Renal pelvis (tissue), 4 donors: Measurements from ENCODE around the gene CPM. TPM values are rescaled to one million over a fixed set of nuclear protein-coding genes. Genes with fewer than 3 reads are reported as not detected.
"Not testable (repeated sequence)": the region's sequence is repeated elsewhere in the genome, so short reads cannot be mapped to it uniquely, and the experiment has no call there.

Experiments
- DNase-seq: peaks from one replicate; pipeline ENCODE4 v3.0.0-alpha.2; 2013
- polyA plus RNA-seq, 3 donors: library from polyadenylated mRNA; unstranded; fragments of 120-200 nt; gene quantifications; one replicate each; pipeline ENCODE4 v1.2.1, GENCODE V29; 2013; ENCODE audit not compliant: insufficient read length in 3 of 3

Gene CPM
- polyA plus RNA-seq, 3 donors = 20.4 to 37.5 (median 28.5) TPM

DNA sequence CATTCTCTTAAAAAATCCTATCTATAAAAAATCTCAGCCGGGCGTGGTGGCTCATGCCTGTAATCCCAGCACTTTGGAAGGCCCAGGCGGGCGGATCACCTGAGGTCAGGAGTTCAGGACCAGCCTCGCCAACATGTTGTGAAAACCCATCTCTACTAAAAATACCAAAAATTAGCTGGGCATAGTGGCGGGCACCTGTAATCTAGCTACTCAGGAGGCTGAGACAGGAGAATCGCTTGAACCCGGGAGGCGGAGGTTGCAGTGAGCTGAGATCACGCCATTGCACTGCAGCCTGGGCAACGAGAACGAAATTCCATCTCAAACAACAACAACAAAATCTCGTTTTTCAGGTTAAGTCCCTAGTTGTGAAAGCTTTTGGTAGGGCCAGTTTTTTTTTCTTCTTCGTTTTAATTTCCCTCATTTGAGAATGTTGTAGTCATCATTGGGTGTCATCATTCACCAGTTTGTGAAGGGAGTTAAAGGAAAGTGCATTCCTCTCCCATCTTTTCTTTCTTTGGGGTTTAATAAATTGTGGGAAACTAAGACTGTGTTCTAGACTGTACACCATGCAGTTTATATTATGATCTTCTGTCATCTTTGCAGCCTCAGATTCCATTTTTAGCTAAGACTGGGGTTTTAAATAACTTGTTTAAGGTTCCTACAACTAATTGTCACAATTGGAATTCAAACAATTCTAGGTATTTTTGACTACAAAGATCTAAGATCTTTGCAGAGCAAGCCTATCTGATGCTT lies 101.0 kb downstream of the CPM start:
- DNase-seq = no peak

DNA sequence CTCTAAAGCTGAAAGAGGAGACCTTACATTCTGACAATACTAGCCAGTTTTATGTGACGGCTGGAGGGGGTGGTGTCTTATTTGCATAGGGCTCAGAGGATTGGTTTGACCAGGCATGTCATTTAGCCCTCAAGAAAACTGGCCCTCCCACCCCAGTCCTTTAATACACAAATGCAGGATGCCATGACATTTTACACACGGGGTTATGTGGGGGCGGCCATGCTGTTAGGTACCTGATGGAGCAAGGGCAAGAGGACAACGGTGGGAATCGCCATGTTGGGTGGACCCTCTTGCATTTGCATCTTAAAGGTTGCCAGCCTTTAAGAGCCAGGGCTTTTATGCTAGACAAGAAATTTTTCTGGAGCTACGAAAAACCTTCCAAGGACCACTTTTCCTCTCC lies 101.7 kb downstream of the CPM start:
- no peak for DNase-seq

DNA sequence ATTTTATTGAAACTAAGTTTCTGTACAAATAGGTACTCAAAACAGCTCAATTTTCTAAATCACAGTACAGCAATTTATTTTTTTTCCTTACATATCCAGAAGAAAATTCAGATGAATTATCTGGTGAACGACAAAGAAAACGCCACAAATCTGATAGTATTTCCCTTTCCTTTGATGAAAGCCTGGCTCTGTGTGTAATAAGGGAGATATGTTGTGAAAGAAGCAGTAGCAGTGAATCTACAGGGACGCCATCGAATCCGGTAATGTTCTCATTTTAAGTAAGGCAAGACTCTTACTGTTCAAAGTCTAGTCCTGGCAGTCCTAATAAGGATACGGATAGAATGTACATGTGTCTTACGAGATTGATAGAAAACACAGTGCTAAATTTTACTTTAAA lies 104.3 kb downstream of the CPM start:
- DNase-seq = no peak

DNA sequence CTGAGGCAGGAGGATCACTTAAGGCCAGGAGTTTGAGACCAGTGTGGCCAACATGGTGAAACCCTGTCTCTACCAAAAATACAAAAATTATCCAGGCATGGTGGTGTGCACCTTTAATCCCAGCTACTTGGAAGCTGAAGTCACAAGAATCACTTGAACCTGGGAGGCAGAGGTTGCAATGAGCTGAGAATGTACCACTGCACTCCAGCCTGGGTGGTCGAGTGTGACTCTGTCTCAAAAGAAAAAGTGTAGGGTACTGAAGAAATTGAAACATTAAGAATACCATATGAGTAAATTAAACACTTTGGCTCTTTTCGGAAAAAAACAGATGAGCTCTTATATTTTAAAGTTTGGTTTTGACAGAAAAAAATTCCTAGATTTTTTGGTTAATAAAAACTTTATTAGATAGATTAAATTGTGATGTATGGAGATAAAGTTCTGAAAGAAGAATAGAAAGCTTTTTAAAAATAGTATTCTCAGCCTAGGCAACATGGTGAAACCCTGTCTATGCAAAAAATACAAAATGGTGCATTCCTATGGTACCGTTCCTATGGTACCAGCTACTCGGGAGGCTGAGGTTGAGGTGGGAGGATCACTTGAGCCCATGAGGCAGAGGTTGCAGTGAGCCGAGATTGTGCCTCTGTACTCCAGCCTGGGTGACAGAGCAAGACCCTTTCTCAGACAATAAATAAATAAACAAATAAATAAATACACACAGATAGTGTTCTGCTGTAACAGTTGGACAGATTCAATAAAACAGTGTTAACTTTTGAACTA lies 104.9 kb downstream of the CPM start:
- no peak for DNase-seq

DNA sequence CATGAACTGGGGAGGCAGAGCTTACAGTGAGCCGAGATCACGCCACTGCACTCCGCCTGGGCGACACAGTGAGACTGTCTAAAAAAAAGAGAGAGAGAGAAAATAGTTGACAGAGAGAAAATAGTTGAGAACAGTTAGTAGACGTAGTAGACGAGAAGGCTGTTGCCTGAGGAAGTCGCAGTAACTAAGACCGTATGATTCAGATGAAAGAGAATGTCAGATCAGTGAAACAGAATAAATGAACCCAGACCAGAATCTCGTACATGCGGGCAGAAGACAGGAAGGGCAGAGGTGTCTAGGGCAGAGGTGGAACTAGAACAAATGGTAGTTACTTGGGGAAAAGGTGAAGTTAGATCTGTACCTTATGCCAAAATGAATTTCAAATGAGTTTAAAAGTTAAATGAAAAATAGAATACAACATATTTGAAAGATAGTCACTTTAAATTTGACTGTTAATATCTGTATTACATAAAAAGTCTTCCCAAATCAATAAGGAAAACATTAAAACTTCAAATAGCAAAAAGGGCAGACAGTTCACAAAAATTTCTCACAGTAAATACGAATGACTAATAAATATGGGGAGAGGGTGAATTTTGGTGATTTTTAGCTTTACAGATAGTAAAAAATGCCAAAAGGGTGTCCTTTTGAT lies 107.3 kb downstream of the CPM start:
- DNase-seq = no peak

DNA sequence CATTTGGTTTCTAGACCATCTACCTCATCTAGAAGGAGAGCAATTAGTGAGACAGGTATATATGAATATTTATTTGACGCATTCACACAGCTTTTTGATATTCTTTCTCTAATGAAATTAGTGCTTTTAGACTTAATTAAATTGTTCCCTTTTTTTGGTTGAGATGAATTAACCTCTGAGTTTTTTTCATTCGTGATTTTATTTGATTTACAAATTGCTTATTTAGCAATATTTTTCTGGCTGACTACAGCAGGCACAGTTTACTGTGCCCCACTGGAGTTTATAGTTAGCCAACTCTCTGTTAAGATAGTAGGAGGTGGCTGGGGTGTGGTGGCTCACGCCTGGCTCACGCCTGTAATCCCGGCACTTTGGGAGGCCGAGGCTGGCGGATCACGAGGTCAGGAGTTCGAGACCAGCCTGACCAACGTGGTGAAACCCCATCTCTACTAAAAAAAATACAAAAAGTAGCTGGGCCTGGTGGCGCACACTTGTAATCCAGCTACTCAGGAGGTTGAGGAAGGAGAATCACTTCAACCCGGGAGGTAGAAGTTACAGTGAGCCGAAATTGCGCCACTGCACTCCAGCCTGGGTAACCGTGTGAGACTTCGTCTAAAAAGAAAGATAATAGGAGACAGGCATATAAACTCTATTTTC lies 108.2 kb downstream of the CPM start:
- no peak for DNase-seq

DNA sequence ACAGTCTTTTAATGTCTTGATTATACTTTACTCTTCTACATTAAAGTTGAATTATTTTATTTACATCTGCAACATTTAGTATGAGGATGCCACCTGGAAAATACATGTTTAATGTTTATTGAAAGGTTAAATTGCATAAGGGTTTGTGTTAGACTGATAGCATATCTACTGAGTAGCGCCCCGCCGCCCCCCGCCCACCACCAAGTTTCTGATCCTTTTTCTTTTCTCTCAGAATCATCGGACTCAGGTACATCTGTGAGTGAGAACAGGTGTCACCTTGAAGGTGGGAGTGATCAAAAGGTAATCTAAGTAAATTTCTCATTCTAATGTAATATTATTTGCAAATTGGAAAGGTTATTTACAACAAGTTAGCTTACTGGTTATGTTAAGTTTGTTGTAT lies 108.8 kb downstream of the CPM start:
- DNase-seq = no peak

DNA sequence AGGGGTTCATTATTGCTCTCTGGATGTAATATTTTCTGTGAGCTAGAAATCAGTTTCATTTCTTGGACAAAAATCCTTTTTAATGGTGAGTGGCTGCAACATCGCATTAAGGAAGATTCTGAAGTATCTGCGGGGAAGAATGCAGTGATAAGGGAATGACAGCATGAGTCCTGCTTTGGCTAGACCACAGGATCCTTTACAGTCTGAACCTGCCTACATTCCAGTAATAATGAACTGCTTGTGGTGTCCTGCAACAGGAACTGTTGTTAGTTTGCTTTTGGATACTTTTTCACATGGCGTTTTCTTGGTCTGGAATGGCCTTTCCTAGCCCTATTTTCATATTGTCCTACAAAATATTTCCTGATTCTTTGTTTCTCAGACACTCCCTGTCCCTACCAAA lies 109.3 kb downstream of the CPM start:
- DNase-seq = no peak

DNA sequence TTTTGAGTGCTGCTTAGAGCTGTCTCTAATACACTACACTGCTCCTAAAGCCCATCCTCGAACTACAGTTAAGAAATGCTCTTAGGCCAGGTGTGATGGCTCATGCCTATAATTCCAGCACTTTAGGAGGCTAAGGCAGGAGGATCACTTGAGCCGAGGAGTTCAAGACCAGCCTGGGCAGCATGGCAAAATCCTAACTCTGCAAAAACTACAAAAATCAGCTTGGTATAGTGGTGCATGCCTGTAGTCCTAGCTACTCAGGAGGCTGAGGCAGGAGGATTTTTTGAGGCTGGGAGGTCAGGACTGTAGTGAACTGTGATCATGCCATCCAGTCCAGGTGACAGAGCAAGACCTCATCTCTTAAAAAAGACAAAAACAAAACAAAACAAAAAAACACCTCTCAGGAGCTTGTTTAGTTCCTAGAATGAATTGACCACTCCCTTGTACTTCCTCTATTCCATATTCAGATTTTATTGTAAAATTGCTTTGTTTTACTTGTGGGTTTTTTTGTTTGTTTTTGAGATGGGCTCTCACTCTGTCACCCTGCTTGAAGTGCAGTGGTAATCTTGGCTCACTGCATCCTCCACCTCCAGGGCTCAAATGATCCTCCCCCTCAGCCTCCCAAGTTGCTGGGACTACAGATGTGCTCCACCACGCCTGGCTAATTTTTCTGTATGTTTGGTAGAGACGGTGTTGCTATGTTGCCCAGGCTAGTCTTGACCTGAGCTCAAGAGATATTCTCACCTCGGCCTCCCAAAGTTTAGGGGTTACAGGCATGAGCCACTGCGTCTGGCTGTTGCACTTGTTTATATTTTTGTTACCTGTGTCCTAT lies 111.4 kb downstream of the CPM start:
- no peak for DNase-seq

DNA sequence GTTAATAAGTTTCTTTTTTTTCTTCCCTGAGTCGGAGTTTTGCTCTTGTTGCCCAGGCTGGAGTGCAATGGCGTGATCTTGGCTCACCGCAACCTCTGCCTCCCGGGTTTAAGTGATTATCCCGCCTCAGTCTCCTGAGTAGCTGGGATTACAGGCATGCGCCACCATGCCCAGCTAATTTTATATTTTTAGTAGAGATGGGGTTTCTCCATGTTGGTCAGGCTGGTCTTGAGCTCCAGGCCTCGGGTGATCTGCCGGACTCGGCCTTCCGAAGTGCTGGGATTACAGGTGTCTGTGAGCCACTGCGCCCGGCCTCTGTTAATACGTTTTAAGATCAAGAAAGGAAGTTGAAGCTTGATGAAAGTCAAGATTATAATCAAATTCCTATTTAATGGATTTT lies 113.5 kb downstream of the CPM start:
- DNase-seq = not testable (repeated sequence)

DNA sequence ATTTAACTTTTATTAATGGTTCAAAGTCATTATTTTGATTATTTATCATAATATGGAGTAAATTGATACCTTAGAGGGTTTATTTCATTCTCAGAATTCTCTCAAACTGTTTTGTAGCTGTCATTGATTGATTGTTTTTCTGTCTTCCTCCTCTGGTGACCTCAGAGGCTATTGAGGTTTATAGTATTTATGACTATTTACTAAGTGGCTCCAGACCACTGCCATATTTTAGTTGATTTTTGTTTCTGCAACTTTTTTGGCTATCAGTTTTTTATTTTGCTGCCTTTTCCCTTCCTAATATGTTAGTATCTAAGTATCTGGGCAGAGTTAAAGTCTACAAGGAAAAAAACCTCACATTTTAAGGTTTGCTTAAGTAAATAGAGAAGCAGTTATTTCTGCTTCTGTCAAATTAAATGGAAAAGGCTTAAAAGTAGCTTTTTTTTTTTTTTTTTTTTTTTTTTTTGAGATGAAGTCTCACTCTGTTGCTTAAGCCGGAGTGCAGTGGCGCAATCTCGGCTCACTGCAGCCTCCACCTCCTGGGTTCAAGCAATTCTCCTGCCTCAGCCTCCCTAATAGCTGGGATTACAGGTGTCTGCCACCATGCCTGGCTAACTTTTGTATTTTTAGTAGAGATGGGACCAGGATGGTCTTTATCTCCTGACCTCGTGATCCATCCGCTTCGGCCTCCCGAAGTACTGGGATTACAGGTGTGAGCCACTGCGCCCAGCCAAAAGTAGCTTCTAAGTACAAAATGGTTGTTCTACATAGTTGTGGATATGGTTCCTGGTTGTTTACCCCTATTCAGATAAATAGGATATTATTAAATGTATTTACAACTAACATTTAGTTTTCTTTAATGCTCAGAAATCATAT lies 116.8 kb downstream of the CPM start:
- no peak for DNase-seq

DNA sequence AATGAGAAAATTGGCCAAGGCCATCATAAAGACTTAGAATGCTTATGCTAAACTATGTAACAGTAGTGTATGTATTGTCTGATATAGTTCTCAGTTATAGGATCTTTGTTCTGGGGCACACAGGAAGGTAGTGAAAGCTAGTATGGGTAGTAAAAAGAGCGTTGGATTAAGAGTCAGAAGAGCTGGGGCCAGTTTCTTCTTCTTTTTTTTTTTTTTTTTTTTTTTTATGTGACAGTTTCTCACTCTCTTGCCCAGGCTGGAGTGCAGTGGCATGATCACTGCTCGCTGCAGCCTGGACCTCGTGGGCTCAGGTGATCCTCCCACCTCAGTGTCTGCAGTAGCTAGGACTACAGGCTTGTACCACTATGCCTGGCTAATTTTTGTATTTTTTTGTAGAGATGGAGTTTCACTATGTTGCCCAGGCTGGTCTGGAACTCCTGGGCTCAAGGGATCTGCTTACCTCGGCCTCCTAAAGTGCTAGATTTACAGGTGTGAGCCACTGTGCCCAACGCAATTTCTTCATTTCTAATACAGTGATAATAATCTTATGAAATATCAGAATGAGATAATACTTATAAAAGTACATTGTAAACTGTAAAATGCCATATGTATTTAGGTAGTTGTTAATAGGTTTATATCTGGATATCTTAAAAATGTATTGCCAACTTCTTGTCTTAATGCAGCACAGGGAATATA lies 117.6 kb downstream of the CPM start:
- no peak for DNase-seq

DNA sequence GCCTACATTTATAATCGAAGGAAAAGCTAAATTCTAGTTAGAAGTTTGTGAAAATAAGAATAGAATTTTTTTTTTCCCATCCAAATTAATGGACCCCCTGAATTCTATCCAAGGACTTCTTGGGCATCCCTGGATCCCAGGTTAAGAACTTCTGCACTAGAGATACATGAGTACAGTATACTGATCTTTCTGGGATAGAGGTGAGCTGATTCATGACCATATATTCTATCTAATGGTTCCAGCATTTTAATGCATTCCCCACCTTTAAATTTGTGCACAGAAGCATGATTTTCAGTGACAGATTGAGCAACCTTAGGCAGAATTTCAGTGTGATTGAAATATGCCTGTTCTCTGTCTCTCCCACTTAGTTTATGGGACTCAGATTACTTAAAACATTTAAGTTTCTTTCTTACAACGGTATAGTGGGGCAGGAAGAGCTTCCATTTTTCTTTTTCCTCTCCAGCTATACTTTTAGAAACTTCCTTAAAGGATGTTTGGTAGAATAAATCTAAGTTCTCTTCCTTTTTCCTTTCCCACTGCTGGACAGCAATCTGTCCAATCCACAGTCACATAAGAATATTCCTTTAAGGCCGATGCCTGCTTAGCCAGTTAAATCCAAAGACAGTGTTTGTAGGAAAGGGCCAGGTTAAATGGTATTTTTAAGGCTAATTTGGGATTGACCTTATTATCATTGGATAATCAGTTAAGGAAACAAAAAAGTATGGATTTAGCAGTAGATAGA lies 118.3 kb downstream of the CPM start:
- no peak for DNase-seq

DNA sequence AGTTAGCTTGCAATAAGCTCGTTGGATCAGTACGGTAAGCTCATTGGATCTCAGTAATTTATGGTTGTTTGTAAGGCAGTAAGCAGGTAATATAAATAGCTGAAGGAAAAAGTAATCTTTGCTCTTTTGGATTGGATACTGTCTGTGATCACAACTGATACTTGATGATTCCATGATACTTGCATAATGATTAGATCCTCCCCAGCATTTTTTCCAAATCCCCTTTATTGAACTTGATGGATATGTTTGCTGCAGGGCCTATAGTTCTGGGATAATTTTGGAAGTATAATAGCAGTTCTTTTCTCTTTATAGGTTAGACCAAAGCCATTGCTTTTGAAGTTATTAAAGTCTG lies 119.8 kb downstream of the CPM start:
- no peak for DNase-seq

DNA sequence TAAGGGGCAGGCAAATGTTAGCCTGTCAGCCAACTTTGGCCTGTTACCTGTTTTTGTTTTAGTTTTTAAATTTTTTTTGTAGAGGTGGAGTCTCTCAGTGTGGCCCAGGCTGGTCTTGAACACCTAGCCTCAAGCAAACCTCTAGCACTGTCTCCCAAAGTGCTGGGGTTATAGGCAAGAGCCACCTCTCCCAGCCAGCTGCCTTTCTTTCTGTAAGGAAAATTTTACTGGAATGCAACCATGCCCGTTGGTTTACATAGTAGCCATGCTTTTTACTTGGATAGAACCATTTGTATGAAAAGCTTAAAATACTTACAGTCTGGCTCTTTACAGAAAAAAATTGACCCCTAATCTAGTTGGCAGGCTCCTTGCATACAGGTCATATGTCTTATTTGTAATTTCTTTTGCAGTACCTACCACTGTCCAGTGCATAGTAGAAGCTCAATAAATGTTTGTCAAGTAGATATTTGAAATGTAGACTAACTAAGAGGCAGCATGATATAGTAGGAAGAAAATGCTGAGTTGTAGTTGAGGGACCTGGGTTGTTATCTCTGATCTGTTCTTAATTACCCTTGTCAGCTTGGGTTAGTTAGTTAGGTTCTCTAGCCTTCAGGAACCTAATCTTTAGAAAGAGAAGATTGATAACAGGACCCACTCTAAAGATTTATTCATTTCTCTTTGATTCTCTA lies 120.3 kb downstream of the CPM start:
- DNase-seq = no peak

DNA sequence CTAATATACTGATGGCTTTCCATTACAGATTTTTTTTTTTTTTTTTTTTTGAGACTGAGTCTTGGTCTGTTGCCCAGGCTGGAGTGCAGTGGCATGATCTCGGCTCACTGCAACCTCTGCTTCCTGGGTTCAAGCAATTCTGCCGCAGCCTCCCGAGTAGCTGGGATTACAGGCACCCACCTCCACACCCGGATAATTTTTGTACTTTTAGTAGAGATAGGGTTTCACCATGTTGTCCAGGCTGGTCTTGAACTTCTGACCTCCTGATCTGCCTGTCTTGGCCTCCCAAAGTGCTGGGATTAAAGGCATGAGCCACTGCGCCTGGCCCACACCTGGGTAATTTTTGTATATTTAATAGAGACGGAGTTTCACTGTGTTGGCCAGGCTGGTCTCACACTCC lies 121.4 kb downstream of the CPM start:
- DNase-seq = not testable (repeated sequence)

DNA sequence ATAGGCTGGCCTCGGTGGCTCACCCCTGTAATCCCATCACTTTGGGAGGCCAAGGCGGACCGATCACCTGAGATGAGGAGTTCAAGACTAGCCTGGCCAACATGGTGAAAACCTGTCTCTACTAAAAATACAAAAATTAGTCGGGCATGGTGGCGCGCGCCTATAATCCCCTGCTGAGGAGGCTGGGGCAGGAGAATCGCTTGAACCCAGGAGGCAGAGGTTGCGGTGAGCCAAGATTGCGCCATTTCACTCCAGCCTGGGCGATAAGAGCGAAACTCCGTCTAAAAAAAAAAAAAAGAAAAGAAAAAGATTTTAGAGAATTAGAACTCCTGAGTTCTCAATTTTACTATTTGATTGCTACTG lies 123.0 kb downstream of the CPM start:
- not testable (repeated sequence) for DNase-seq

DNA sequence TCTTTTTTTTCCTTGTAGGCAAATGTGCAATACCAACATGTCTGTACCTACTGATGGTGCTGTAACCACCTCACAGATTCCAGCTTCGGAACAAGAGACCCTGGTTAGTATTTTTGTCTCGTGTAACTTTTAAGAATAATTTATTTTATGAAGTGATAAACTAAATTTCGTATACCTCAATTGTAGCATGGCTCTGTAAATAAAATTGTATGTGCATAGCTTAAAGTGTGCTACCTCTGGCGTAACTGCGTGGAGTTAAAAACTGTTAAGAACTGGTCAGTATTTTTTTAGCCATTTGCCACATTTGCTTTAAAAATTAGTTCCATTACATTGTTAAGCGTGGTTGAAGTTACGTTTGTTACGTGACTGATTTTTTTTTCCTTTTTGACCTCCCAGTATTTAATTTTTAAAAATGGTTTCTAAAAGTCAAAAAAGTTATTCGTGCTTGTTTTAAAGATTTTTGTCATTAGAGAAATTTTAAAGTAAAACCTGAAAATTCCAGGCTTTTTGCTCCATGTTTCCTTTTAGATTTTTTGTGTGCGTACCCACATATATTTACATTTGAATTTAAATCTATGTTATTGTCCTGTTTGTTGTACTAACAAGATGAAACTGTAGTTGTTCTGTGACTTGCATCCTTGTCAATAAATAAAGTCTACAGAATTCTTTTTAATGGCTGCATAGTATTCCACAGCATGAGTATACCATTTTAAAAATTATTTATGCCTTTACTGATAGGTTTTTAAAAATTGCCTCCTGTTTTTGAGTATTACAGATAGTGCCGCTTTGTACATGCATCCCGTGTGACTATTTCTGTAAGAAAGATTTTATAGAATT lies 123.6 kb downstream of the CPM start:
- DNase-seq = no peak
